ENCODE data around the gene CASP4. TPM values are rescaled to one million over a fixed set of nuclear protein-coding genes. Genes with fewer than 3 reads are reported as not detected.

Gene CASP4
- total and polyA plus RNA-seq, 5 donors from 2014 or later = 108 to 137 (median 116) TPM

Other genes with a start within 250 kb of the CASP4 start
- 0.72 TPM for gene CASP12, start 70.1 kb downstream of the CASP4 start, total RNA-seq
- under 1 TPM in 3 of 4 donors, not detected in 1; 0.37 to 0.77 (median 0.49) TPM for gene CASP12, start 70.1 kb downstream of the CASP4 start, polyA plus RNA-seq
- gene CASP5, start 54.6 kb upstream of the CASP4 start, total RNA-seq = not detected
- gene CASP5, start 54.6 kb upstream of the CASP4 start, polyA plus RNA-seq = under 1 TPM in 1 of 4 donors, not detected in 3; 0.24 TPM
- 67.5 TPM for gene CASP1, start 66.6 kb upstream of the CASP4 start, total RNA-seq
- 100 to 1,000 TPM; 104 to 208 (median 141) TPM for gene CASP1, start 66.6 kb upstream of the CASP4 start, polyA plus RNA-seq
- 109 TPM for gene CARD16, start 76.8 kb upstream of the CASP4 start, total RNA-seq
- 100 to 1,000 TPM; 318 to 445 (median 387) TPM for gene CARD16, start 76.8 kb upstream of the CASP4 start, polyA plus RNA-seq
- gene CARD18, start 171.2 kb upstream of the CASP4 start, total RNA-seq = not detected
- gene CARD18, start 171.2 kb upstream of the CASP4 start, polyA plus RNA-seq = not detected